MM.1S (cell line): ENCODE data around the gene BRD9.
"Not testable (repeated sequence)": the region's sequence is repeated elsewhere in the genome, so short reads cannot be mapped to it uniquely, and the experiment has no call there.

Experiments
- DNase-seq: peaks from one replicate; pipeline ENCODE4 v3.0.0-alpha.2; 2015
- H2AFZ ChIP-seq: fragments of 300-600 bp; sonication (generic); 2 replicates; pipeline ENCODE4 v1.6.0; 2016; ENCODE audit warnings: antibody characterized with exemption, low read length
- H3F3A ChIP-seq: fragments of 300-600 bp; sonication (generic); 2 replicates; pipeline ENCODE4 v1.6.1; 2016; ENCODE audit warnings: mild to moderate bottlenecking, antibody characterized with exemption, low read length, moderate library complexity, mixed read lengths; ENCODE audit not compliant: insufficient read depth
- H3K27ac ChIP-seq: fragments of 300-600 bp; sonication (generic); 2 replicates; pipeline ENCODE4 v1.5.1; 2016; ENCODE audit warnings: mild to moderate bottlenecking, low read length
- H3K27me3 ChIP-seq: fragments of 300-600 bp; sonication (generic); replicated peaks from 2 replicates; pipeline ENCODE4 v1.6.0; 2016; ENCODE audit warnings: low read length; ENCODE audit not compliant: insufficient read depth
- H3K36me3 ChIP-seq: fragments of 300-600 bp; sonication (generic); replicated peaks from 2 replicates; pipeline ENCODE4 v1.6.1; 2016; ENCODE audit warnings: mild to moderate bottlenecking, low read length, mixed read lengths; ENCODE audit not compliant: insufficient read depth
- H3K4me1 ChIP-seq: fragments of 300-600 bp; sonication (generic); 2 replicates; pipeline ENCODE4 v1.6.1; 2016; ENCODE audit warnings: low read length, mixed read lengths
- H3K4me2 ChIP-seq: fragments of 300-600 bp; sonication (generic); 2 replicates; pipeline ENCODE4 v1.6.0; 2016; ENCODE audit warnings: low read depth, low read length
- H3K4me3 ChIP-seq: fragments of 300-600 bp; sonication (generic); 2 replicates; pipeline ENCODE4 v1.5.1; 2016; ENCODE audit warnings: low read length, mixed read lengths
- H3K79me2 ChIP-seq: fragments of 300-600 bp; sonication (generic); 2 replicates; pipeline ENCODE4 v1.6.1; 2016; ENCODE audit warnings: mixed run types, low read length, mixed read lengths
- H3K9ac ChIP-seq: fragments of 300-600 bp; sonication (generic); 2 replicates; pipeline ENCODE4 v1.6.1; 2016; ENCODE audit warnings: low read length, mixed read lengths
- H3K9me2 ChIP-seq: fragments of 300-600 bp; sonication (generic); replicated peaks from 2 replicates; pipeline ENCODE4 v1.6.1; 2016; ENCODE audit warnings: mild to moderate bottlenecking, low read length, mixed read lengths; ENCODE audit not compliant: insufficient read depth
- H3K9me3 ChIP-seq: fragments of 300-600 bp; sonication (generic); replicated peaks from 2 replicates; pipeline ENCODE4 v1.6.1; 2016; ENCODE audit warnings: mild to moderate bottlenecking, low read length, mixed read lengths; ENCODE audit not compliant: insufficient read depth
- H4K20me1 ChIP-seq: fragments of 300-600 bp; sonication (generic); 2 replicates; pipeline ENCODE4 v1.6.1; 2016; ENCODE audit warnings: mild to moderate bottlenecking, low read length, moderate library complexity, mixed read lengths; ENCODE audit not compliant: insufficient read depth
- EZH2 ChIP-seq: fragments of 300-600 bp; sonication (generic); optimal IDR thresholded peaks from 2 replicates; pipeline ENCODE3; 2017; ENCODE audit warnings: low read depth, mild to moderate bottlenecking, antibody characterized with exemption, low read length, mixed read lengths
- EZH2phosphoT487 ChIP-seq: fragments of 300-600 bp; sonication (generic); IDR thresholded peaks from 2 replicates; pipeline ENCODE4 v1.6.1; 2018; ENCODE audit warnings: antibody characterized with exemption, low read length
- TF ChIP-seq, protein P1 (sequence below): fragments of 300-600 bp; sonication (generic); IDR thresholded peaks from 2 replicates; pipeline ENCODE4 v1.5.1; 2016; ENCODE audit warnings: antibody characterized with exemption, low read length, mixed read lengths

BRD9 gene

GRCh38 chr5:929596-929995 lies 37.0 kb upstream of the BRD9 start:
- H3K9me2 ChIP-seq: no peaks in the 10 kb centered on the region
- H3K4me2 ChIP-seq: no peak overlapping the region
- TF ChIP-seq, protein P1, sequence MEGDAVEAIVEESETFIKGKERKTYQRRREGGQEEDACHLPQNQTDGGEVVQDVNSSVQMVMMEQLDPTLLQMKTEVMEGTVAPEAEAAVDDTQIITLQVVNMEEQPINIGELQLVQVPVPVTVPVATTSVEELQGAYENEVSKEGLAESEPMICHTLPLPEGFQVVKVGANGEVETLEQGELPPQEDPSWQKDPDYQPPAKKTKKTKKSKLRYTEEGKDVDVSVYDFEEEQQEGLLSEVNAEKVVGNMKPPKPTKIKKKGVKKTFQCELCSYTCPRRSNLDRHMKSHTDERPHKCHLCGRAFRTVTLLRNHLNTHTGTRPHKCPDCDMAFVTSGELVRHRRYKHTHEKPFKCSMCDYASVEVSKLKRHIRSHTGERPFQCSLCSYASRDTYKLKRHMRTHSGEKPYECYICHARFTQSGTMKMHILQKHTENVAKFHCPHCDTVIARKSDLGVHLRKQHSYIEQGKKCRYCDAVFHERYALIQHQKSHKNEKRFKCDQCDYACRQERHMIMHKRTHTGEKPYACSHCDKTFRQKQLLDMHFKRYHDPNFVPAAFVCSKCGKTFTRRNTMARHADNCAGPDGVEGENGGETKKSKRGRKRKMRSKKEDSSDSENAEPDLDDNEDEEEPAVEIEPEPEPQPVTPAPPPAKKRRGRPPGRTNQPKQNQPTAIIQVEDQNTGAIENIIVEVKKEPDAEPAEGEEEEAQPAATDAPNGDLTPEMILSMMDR: no peak
- TF ChIP-seq EZH2phosphoT487 (no peak), EZH2 (no peak)
- no peak overlapping the region for H3K4me3 ChIP-seq
- H3K27ac ChIP-seq: no peak overlapping the region
- no peaks in the 10 kb centered on the region for H3K79me2 ChIP-seq
- DNase-seq: no peak
- H2AFZ ChIP-seq: no peak overlapping the region
- no peaks in the 10 kb centered on the region for H3K4me1 ChIP-seq
- no peak overlapping the region for H3K9ac ChIP-seq
- H4K20me1 ChIP-seq: no peaks in the 10 kb centered on the region
- H3K9me3 ChIP-seq: no peaks in the 10 kb centered on the region
- no peaks in the 10 kb centered on the region for H3K36me3 ChIP-seq
- H3F3A ChIP-seq: no peaks in the 10 kb centered on the region
- H3K27me3 ChIP-seq: no peaks in the 10 kb centered on the region

GRCh38 chr5:929182-929581 lies 36.6 kb upstream of the BRD9 start:
- not testable (repeated sequence) for H3K27ac ChIP-seq, H2AFZ ChIP-seq, H3K9me2 ChIP-seq, H3K4me1 ChIP-seq, H3K9ac ChIP-seq, H3F3A ChIP-seq, DNase-seq, H4K20me1 ChIP-seq, H3K79me2 ChIP-seq, H3K9me3 ChIP-seq, H3K27me3 ChIP-seq, H3K36me3 ChIP-seq, H3K4me2 ChIP-seq, H3K4me3 ChIP-seq

- Histone ChIP-seq H3K36me3 (no peaks in the 10 kb centered on the region), H4K20me1 (no peaks in the 10 kb centered on the region), H3K4me3 (no peak overlapping the region), H3K27ac (no peak overlapping the region), H3K9ac (no peak overlapping the region), H3K27me3 (no peaks in the 10 kb centered on the region), H3K9me2 (no peaks in the 10 kb centered on the region), H3K4me1 (peaks cover 9% of the 10 kb centered on the region), H3F3A (no peaks in the 10 kb centered on the region), H2AFZ (no peak overlapping the region), H3K4me2 (no peak overlapping the region), H3K79me2 (no peaks in the 10 kb centered on the region), H3K9me3 (no peaks in the 10 kb centered on the region)
- no peak for TF ChIP-seq EZH2phosphoT487
- DNase-seq: no peak
These were observed 34.8 kb upstream of the BRD9 start for GRCh38 chr5:927172-928015.

- Histone ChIP-seq H2AFZ (no peak overlapping the region), H3K4me2 (no peak overlapping the region), H4K20me1 (no peaks in the 10 kb centered on the region), H3K27me3 (no peaks in the 10 kb centered on the region), H3K4me1 (peaks cover 9% of the 10 kb centered on the region), H3K79me2 (no peaks in the 10 kb centered on the region), H3K9ac (no peak overlapping the region), H3K27ac (no peak overlapping the region), H3K9me3 (no peaks in the 10 kb centered on the region), H3K36me3 (no peaks in the 10 kb centered on the region), H3K4me3 (no peak overlapping the region), H3F3A (no peaks in the 10 kb centered on the region), H3K9me2 (no peaks in the 10 kb centered on the region)
- no peak for TF ChIP-seq EZH2phosphoT487
- no peak for TF ChIP-seq EZH2
- TF ChIP-seq, protein P1: no peak
- DNase-seq: no peak
These were observed 34.0 kb upstream of the BRD9 start for GRCh38 chr5:926417-927171.
